Panc1 (cell line): Measurements from ENCODE around the gene MAGOH. TPM values are rescaled to one million over a fixed set of nuclear protein-coding genes. Genes with fewer than 3 reads are reported as not detected.

Source experiments
- ATAC-seq: fragments of 200-7000 bp; cut with Tn5 transposase; 2 replicates; pipeline ENCODE4 v1.9.1; 2020; ENCODE audit warnings: mild to moderate bottlenecking, moderate library complexity
- BruUV-seq: library from RNA; stranded (reverse); fragments of 400-500 nt; replicated peaks from 2 replicates; lab custom pipeline; 2021; lab: Mats Ljungman, UMichigan
- CTCF ChIA-PET: fragments of 300-600 bp; sonication (Branson Sonifier 250); formaldehyde crosslinking; loops from one replicate; lab custom pipeline; 2022; ENCODE audit warnings: antibody characterized with exemption; lab: Charles Lee
- POLR2A ChIA-PET: fragments of 300-600 bp; sonication (Branson Sonifier 250); formaldehyde crosslinking; loops from one replicate; lab custom pipeline; 2022; ENCODE audit warnings: antibody characterized with exemption; lab: Charles Lee
- DNase-seq: peaks from one replicate; pipeline ENCODE4 v3.0.0-alpha.2; 2010; ENCODE audit warnings: low read depth, low spot score
- H3K27ac ChIP-seq: 2 replicates; pipeline ENCODE4 v1.5.1; 2011; ENCODE audit warnings: mild to moderate bottlenecking, low read length, inconsistent platforms
- H3K27me3 ChIP-seq: fragments of 200-500 bp; sonication (Bioruptor generic); 2 replicates; pipeline ENCODE4 v1.6.0; 2014; ENCODE audit warnings: low read length, inconsistent platforms; ENCODE audit not compliant: control insufficient read depth, insufficient read depth
- H3K36me3 ChIP-seq: fragments of 200-500 bp; sonication (Bioruptor generic); 2 replicates; pipeline ENCODE4 v1.5.1; 2014; ENCODE audit warnings: inconsistent platforms, mild to moderate bottlenecking, low read length, moderate library complexity; ENCODE audit not compliant: control insufficient read depth, insufficient read depth
- H3K4me1 ChIP-seq: 2 replicates; pipeline ENCODE4 v1.5.1; 2011; ENCODE audit warnings: inconsistent platforms, mild to moderate bottlenecking, low read length, moderate library complexity; ENCODE audit not compliant: control insufficient read depth, insufficient read depth
- H3K4me3 ChIP-seq, 2 experiments: 2 replicates each; pipeline ENCODE4 v1.5.1; 2011 to 2012; ENCODE audit warnings: low read depth in 2 of 2, low read length in 2 of 2, mild to moderate bottlenecking in 2 of 2, inconsistent platforms in 1 of 2, moderate library complexity in 1 of 2
- H3K9me3 ChIP-seq: fragments of 200-500 bp; sonication (Bioruptor generic); 2 replicates; pipeline ENCODE4 v1.5.1; 2014; ENCODE audit warnings: low read depth, mild to moderate bottlenecking, inconsistent platforms, low read length, moderate library complexity; ENCODE audit not compliant: control insufficient read depth, insufficient read depth
- POLR2AphosphoS5 ChIP-seq: IDR thresholded peaks from 2 replicates; pipeline ENCODE4 v1.6.1; 2012; ENCODE audit warnings: mild to moderate bottlenecking, low read depth, low read length, moderate library complexity
- REST ChIP-seq, 2 experiments: IDR thresholded peaks; 2 replicates each; pipeline ENCODE4 v1.6.1; 2011 to 2012; ENCODE audit warnings: low read depth in 2 of 2, control low read depth in 1 of 2, low read length in 1 of 2, mild to moderate bottlenecking in 1 of 2, moderate library complexity in 1 of 2; ENCODE audit not compliant: insufficient read depth in 1 of 2
- SIN3A ChIP-seq: IDR thresholded peaks from 2 replicates; pipeline ENCODE4 v1.6.1; 2012; ENCODE audit warnings: low read depth, mild to moderate bottlenecking, low read length, moderate library complexity, borderline replicate concordance; ENCODE audit not compliant: insufficient read depth
- TCF7L2 ChIP-seq: IDR thresholded peaks from 2 replicates; pipeline ENCODE4 v1.6.1; 2011; ENCODE audit warnings: mild to moderate bottlenecking, low read depth, low read length, inconsistent platforms
- in situ Hi-C: cut with HindIII; loops from 2 replicates; pipeline ENCODE4 v1.10.0; 2016; ENCODE audit warnings: low sequenced_read_pairs, low pct_unique_long_range_greater_than_20kb
- intact Hi-C: fragments of 100-400 bp; cut with micrococcal nuclease; formaldehyde crosslinking; loops from one replicate; pipeline ENCODE4 v1.10.0; 2022; ENCODE audit not compliant: unreplicated experiment
- total RNA-seq: library from RNA; stranded (reverse); gene quantifications from one replicate; pipeline ENCODE4 v1.2.1, GENCODE V29; 2021; ENCODE audit not compliant: unreplicated experiment
- TF ChIP-seq, protein P1 (sequence below): fragments of 450-650 bp; IDR thresholded peaks from 2 replicates; pipeline ENCODE4 v1.5.1; 2017; ENCODE audit warnings: mild to moderate bottlenecking

Gene MAGOH
- total RNA-seq, 1 experiment from 2014 or later = 63.8 TPM

DNA sequence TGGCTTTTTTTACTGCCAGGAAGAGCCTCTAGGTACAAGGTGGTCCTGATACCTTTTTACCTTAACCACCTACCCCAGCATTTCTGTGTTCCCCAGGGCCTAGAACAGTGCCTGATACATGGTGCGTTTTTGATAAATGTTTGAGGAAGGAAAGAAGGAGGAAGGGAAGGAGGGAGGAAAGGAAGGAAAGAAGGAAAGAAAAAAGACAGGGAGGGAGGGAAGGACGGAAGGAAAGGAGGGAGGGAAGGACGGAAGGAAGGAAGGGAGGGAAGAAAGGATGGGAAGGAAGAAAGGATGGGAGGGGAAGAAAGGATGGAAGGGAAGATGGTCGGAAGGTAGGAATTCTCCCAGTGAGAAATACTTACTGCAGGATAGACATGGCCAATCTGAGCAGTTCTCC, 12.0 kb upstream of the MAGOH start:
- no TSS peak for BruUV-seq
- no peaks in the 10 kb centered on the region for H3K4me1 ChIP-seq
- POLR2A ChIA-PET = no interaction called here
- TF ChIP-seq REST (IDR thresholded peaks at IDR 0.05; ENCODE audit: insufficient read depth in 1 of 2, low read depth in 2 of 2, low read length in 1 of 2) (no peak), TCF7L2 (no peak), POLR2AphosphoS5 (no peak), SIN3A (no peak)
- TF ChIP-seq, protein P1, sequence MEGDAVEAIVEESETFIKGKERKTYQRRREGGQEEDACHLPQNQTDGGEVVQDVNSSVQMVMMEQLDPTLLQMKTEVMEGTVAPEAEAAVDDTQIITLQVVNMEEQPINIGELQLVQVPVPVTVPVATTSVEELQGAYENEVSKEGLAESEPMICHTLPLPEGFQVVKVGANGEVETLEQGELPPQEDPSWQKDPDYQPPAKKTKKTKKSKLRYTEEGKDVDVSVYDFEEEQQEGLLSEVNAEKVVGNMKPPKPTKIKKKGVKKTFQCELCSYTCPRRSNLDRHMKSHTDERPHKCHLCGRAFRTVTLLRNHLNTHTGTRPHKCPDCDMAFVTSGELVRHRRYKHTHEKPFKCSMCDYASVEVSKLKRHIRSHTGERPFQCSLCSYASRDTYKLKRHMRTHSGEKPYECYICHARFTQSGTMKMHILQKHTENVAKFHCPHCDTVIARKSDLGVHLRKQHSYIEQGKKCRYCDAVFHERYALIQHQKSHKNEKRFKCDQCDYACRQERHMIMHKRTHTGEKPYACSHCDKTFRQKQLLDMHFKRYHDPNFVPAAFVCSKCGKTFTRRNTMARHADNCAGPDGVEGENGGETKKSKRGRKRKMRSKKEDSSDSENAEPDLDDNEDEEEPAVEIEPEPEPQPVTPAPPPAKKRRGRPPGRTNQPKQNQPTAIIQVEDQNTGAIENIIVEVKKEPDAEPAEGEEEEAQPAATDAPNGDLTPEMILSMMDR = no peak
- H3K4me3 ChIP-seq = no peak overlapping the region
- in situ Hi-C loops (no loop called here), intact Hi-C loops (no loop called here)
- DNase-seq = no peak
- no peaks in the 10 kb centered on the region for H3K27me3 ChIP-seq
- CTCF ChIA-PET = no interaction called here
- no peaks in the 10 kb centered on the region for H3K36me3 ChIP-seq
- no peak overlapping the region for H3K27ac ChIP-seq
- ATAC-seq = no peak
- H3K9me3 ChIP-seq = no peaks in the 10 kb centered on the region

DNA sequence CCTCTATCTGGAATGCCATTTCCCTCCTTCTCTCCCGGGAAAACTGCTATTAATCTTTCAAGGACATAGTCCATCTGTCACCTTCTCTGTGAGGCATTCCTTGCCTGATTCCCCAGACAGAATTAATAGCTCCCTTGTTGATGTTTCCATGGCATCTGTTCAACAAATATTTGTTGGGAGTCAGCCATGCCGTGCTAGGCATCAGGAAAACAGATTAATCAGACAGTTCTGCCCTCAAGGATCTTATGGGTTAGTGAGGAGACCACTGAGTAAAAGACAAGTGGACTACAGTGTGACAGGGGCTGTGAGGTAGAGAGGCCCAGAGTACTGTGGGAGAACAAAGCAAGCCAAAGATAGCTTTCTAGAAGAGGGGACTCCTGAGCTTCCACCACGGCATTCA, 11.4 kb upstream of the MAGOH start:
- TF ChIP-seq TCF7L2 = no peak
- TF ChIP-seq POLR2AphosphoS5 = no peak
- TF ChIP-seq SIN3A = no peak
- TF ChIP-seq, protein P1 = no peak
- TF ChIP-seq REST (IDR thresholded peaks at IDR 0.05; ENCODE audit: insufficient read depth in 1 of 2, low read depth in 2 of 2, low read length in 1 of 2) = no peak
- in situ Hi-C loops (no loop called here), intact Hi-C loops (no loop called here)
- DNase-seq = no peak
- Histone ChIP-seq H3K36me3 (no peaks in the 10 kb centered on the region), H3K27me3 (no peaks in the 10 kb centered on the region), H3K27ac (no peak overlapping the region), H3K9me3 (no peaks in the 10 kb centered on the region), H3K4me1 (no peaks in the 10 kb centered on the region), H3K4me3 (no peak overlapping the region)
- BruUV-seq = no TSS peak
- ATAC-seq = no peak
- POLR2A ChIA-PET = no interaction called here
- CTCF ChIA-PET = no interaction called here
